Stimulated activated CD8-positive, alpha-beta memory T cell treated with anti-CD3 and anti-CD28 coated beads, Interleukin-15, amount 100 ng/mL, for 48 hours (primary cell): Measurements from ENCODE around the gene ANXA1.

Experiments used
- DNase-seq, 2 donors: peaks; one replicate each; pipeline ENCODE4 v3.0.0-alpha.2; 2020; ENCODE audit warnings: low read depth in 2 of 2

ANXA1 gene

DNA sequence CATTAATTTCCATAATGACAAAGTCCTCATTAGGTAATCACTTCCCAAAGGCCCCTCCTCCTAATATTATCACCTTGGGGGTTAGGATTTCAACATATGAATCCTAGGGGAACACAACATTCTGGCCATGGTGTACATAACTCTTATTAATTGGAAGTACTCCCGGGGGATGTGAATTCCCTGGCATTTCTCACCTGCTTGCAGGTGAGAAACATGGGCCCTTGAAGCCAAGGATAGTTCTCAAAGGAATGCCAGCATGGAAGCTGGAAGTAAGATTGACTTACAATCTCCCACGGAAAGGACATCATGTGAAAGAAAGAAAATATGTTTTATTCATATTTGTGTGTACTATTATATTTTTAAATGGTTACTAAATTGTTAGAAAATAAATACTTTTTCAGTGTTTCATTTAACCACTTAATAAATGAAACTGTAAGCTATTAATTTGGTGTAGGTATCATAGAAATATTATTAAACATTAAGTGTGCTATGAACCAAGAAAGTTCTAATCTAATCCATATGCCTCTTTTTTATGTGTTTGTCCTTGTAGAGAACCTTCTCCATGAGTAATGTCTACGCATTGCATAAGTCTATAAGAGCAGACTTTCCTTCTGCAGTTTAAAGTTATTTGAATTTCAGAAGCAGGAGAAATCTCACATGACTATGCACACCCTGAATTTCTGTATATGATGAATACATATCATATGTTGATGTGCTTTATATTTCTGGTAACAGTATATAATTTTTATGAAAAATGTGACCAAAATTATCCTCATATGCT, 59.4 kb downstream of the ANXA1 start:
- no peak for DNase-seq

DNA sequence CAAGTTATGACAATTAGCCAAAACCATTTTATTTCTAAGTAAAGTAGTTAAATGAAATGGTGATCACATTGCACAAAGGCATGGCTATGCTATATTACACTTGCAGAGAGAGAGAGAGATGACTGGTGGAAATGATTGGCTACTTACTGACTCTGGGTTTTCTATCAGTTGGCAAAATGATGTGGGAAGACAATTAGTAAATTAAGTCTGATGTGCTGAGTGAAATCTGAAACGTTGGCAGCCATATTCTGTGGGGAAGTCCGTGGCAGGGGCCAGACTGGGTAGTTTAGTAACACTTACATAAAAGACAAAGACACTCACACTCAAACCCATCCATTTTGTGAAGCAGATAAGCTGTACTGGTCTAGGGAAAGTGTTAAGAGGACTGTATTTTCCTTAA, 61.6 kb downstream of the ANXA1 start:
- no peak for DNase-seq

DNA sequence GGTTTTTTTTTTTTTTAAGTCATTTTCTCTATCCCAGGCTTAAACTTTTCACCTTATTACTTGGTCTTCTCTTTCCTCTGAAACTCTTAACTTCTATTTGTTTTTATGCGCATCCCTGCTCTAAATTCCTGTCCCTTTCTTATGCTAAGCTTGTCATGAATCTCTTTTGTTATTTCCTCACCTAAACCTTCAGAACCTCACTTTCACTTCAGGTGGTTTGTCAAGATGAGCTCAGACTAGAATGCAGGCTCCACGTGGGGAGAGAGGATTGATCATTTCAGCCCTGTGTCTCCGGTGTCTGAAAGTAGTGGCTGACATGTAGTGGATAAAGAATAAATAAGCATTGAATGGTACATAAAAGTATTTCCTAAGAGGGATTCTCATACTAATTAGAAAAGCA, 63.6 kb downstream of the ANXA1 start:
- DNase-seq: no peak

DNA sequence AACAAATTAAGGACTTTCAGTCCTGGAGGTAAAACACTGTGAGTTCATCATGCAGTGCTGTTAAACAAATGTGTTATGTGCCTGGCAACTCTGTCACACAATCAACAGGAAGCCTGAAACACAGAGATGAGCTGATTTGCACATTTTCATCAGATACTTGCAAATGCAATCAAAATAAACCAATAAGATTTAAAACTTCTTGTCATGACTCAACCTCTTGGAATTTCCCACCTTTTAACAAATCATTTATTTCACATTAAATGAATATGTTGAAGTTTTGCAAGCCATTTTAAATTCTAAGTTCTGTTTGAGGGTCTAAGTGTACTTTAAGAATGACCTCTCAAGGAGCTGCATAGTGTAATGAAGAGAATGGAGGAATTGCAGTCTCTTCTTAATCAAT, 64.4 kb downstream of the ANXA1 start:
- DNase-seq: no peak
